ENCODE data around the gene GRPEL1. TPM values are rescaled to one million over a fixed set of nuclear protein-coding genes. Genes with fewer than 3 reads are reported as not detected.

Gene GRPEL1
- total and polyA plus RNA-seq, 2 of the 13 experiments (the other 11 are each of a cell fraction or from before 2014, with no cell fraction given) = 32.3 to 141 TPM

GRCh38 chr4:7042503-7043283, 25.2 kb downstream of the GRPEL1 start (continued):
- no peak for TF ChIP-seq ZNF839 (CRISPR knock-in tag; IDR thresholded peaks at IDR 0.05; ENCODE audit: borderline replicate concordance)
- TF ChIP-seq ZNF143 (CRISPR knock-in tag; IDR thresholded peaks at IDR 0.05) = no peak
- no peak; the same call in 1 of the 2 replicates for TF ChIP-seq HIVEP1 (CRISPR knock-in tag; IDR thresholded peaks at IDR 0.05)
- TF ChIP-seq ZNF350 (CRISPR knock-in tag; IDR thresholded peaks at IDR 0.05; ENCODE audit: borderline replicate concordance, low read depth) = no peak
- no peak for TF ChIP-seq ZNF773 (CRISPR knock-in tag; IDR thresholded peaks at IDR 0.05; ENCODE audit: borderline replicate concordance)
- no peak for TF ChIP-seq HNRNPL (IDR thresholded peaks at IDR 0.05; ENCODE audit: low read depth, low read length)
- TF ChIP-seq FOXJ3 (CRISPR knock-in tag; IDR thresholded peaks at IDR 0.05; ENCODE audit: borderline replicate concordance) = no peak
- TF ChIP-seq POLR2G (IDR thresholded peaks at IDR 0.05; ENCODE audit: low read depth, low read length) = no peak
- TF ChIP-seq ZNF430 (CRISPR knock-in tag; IDR thresholded peaks at IDR 0.05) = no peak; the same call in 1 of the 2 replicates
- no peak for TF ChIP-seq MEIS1 (CRISPR knock-in tag; IDR thresholded peaks at IDR 0.05; ENCODE audit: borderline replicate concordance)
- no peak for TF ChIP-seq ZNF558 (CRISPR knock-in tag; IDR thresholded peaks at IDR 0.05; ENCODE audit: borderline replicate concordance)
- TF ChIP-seq NFIB (CRISPR knock-in tag; IDR thresholded peaks at IDR 0.05; ENCODE audit: borderline replicate concordance) = no peak
- TF ChIP-seq UBTF (CRISPR knock-in tag; IDR thresholded peaks at IDR 0.05) = peak; percentile 59; the same call in 1 of the 2 replicates
- no peak for TF ChIP-seq GLI4 (CRISPR knock-in tag; IDR thresholded peaks at IDR 0.05; ENCODE audit: borderline replicate concordance)
- no peak for TF ChIP-seq PRDM10 (CRISPR knock-in tag; IDR thresholded peaks at IDR 0.05; ENCODE audit: low read depth)
- no peak for TF ChIP-seq THAP11 (CRISPR knock-in tag; IDR thresholded peaks at IDR 0.05)
- no peak for TF ChIP-seq GATAD2A (CRISPR knock-in tag; IDR thresholded peaks at IDR 0.05)
- no peak for TF ChIP-seq HNRNPUL1 (IDR thresholded peaks at IDR 0.05; ENCODE audit: low read depth, low read length)
- TF ChIP-seq CERS6 (CRISPR knock-in tag; IDR thresholded peaks at IDR 0.05) = no peak
- TF ChIP-seq NR2F2 (IDR thresholded peaks at IDR 0.05; ENCODE audit: borderline replicate concordance, low read depth) = no peak
- TF ChIP-seq BHLHE40 (IDR thresholded peaks at IDR 0.05; ENCODE audit: low read length) = no peak
- TF ChIP-seq NR2F6 (IDR thresholded peaks at IDR 0.05) = no peak
- 0 out of 2 replicates have a peak, but pooled peaks have one; percentile 20 for TF ChIP-seq NR2F6 (CRISPR knock-in tag; IDR thresholded peaks at IDR 0.05)

All from HepG2 (cell line).